Ishikawa (cell line): Measurements from ENCODE around the gene DERA.
A peak's percentile ranks its signal among the peaks of the same experiment; 100 is the strongest.

ENCODE experiments used
- CEBPB ChIP-seq: IDR thresholded peaks from 2 replicates; pipeline ENCODE4 v1.6.1; 2012
- CREB1 ChIP-seq: IDR thresholded peaks from 2 replicates; pipeline ENCODE4 v1.6.1; 2012; ENCODE audit warnings: low read depth
- EGR1 ChIP-seq: IDR thresholded peaks from 2 replicates; pipeline ENCODE4 v1.6.1; 2012
- EP300 ChIP-seq: IDR thresholded peaks from 2 replicates; pipeline ENCODE4 v1.6.1; 2012; ENCODE audit warnings: borderline replicate concordance
- FOXM1 ChIP-seq: IDR thresholded peaks from 2 replicates; pipeline ENCODE4 v1.6.1; 2012; ENCODE audit warnings: low read depth, borderline replicate concordance
- MAX ChIP-seq: IDR thresholded peaks from 2 replicates; pipeline ENCODE4 v1.6.1; 2012
- NFIC ChIP-seq: IDR thresholded peaks from 2 replicates; pipeline ENCODE4 v1.6.1; 2012
- RAD21 ChIP-seq: IDR thresholded peaks from 2 replicates; pipeline ENCODE4 v1.6.1; 2012; ENCODE audit warnings: low read depth
- TAF1 ChIP-seq: IDR thresholded peaks from 2 replicates; pipeline ENCODE4 v1.6.1; 2012; ENCODE audit warnings: low read depth, mild to moderate bottlenecking
- TCF12 ChIP-seq: IDR thresholded peaks from 2 replicates; pipeline ENCODE4 v1.6.1; 2012; ENCODE audit warnings: low read depth
- TEAD4 ChIP-seq: IDR thresholded peaks from 2 replicates; pipeline ENCODE4 v1.6.1; 2012
- YY1 ChIP-seq: IDR thresholded peaks from 2 replicates; pipeline ENCODE4 v1.6.1; 2012; ENCODE audit warnings: low read depth
- ZBTB7A ChIP-seq: IDR thresholded peaks from 2 replicates; pipeline ENCODE4 v1.6.1; 2012; ENCODE audit warnings: low read depth
- TF ChIP-seq, protein P1 (sequence below): IDR thresholded peaks from 2 replicates; pipeline ENCODE4 v1.6.1; 2012
- TF ChIP-seq, protein P2 (sequence below): IDR thresholded peaks from 2 replicates; pipeline ENCODE4 v1.6.1; 2012; ENCODE audit warnings: low read depth, mild to moderate bottlenecking

DERA gene

GRCh38 chr12:15924956-15925355 lies 13.8 kb downstream of the DERA start:
- no peak for TF ChIP-seq CREB1
- TF ChIP-seq TEAD4: no peak
- no peak for TF ChIP-seq EGR1
- TF ChIP-seq TAF1: no peak
- no peak for TF ChIP-seq EP300
- TF ChIP-seq YY1: no peak
- TF ChIP-seq, protein P1, sequence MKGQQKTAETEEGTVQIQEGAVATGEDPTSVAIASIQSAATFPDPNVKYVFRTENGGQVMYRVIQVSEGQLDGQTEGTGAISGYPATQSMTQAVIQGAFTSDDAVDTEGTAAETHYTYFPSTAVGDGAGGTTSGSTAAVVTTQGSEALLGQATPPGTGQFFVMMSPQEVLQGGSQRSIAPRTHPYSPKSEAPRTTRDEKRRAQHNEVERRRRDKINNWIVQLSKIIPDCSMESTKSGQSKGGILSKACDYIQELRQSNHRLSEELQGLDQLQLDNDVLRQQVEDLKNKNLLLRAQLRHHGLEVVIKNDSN: no peak
- TF ChIP-seq TCF12: no peak
- no peak for TF ChIP-seq FOXM1
- TF ChIP-seq, protein P2, sequence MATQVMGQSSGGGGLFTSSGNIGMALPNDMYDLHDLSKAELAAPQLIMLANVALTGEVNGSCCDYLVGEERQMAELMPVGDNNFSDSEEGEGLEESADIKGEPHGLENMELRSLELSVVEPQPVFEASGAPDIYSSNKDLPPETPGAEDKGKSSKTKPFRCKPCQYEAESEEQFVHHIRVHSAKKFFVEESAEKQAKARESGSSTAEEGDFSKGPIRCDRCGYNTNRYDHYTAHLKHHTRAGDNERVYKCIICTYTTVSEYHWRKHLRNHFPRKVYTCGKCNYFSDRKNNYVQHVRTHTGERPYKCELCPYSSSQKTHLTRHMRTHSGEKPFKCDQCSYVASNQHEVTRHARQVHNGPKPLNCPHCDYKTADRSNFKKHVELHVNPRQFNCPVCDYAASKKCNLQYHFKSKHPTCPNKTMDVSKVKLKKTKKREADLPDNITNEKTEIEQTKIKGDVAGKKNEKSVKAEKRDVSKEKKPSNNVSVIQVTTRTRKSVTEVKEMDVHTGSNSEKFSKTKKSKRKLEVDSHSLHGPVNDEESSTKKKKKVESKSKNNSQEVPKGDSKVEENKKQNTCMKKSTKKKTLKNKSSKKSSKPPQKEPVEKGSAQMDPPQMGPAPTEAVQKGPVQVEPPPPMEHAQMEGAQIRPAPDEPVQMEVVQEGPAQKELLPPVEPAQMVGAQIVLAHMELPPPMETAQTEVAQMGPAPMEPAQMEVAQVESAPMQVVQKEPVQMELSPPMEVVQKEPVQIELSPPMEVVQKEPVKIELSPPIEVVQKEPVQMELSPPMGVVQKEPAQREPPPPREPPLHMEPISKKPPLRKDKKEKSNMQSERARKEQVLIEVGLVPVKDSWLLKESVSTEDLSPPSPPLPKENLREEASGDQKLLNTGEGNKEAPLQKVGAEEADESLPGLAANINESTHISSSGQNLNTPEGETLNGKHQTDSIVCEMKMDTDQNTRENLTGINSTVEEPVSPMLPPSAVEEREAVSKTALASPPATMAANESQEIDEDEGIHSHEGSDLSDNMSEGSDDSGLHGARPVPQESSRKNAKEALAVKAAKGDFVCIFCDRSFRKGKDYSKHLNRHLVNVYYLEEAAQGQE: no peak
- no peak for TF ChIP-seq CEBPB
- TF ChIP-seq NFIC: no peak
- no peak for TF ChIP-seq MAX
- TF ChIP-seq RAD21: no peak
- no peak for TF ChIP-seq ZBTB7A

GRCh38 chr12:15928346-15928745 lies 17.2 kb downstream of the DERA start:
- 0 out of 2 replicates have a peak, but pooled peaks have one; percentile 5 for TF ChIP-seq TEAD4
- TF ChIP-seq, protein P1: no peak
- no peak for TF ChIP-seq CREB1
- TF ChIP-seq TAF1: no peak
- TF ChIP-seq EP300: no peak

DNA sequence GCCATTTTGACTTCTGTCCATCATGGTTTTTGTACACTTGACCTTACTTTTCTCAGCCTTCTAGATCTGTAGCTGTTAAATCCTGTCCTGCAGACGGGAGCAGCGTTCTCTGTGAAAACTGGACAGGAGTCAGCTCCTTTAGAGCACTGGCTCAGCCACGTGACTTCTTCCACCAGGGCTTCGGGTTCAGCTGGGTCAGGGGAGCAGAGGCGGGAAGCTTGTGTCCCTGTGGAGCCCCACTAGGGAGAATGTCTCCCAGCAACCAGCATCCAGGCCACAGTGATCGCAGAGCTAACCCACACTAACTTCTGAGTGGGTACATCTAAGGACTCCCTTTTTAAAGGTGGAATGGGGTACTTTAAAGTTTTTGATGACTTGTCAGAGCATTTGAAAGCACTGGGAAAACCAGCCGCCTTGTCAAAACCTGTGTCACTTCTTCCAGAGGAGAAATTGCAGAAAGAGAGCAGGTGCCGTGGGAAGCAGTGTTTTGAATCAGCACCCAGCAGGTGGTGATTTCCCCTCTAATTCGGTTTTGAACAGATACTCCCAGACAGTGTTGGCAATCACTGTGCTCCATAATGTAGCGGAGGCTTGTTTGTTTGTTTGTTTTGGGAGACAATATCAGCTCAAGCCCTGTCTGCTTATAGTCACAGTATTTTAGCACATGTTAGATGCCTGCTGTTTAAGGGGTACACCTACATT lies 17.9 kb downstream of the DERA start:
- TF ChIP-seq ZBTB7A (no peak), EP300 (no peak), RAD21 (no peak), TEAD4 (no peak), CREB1 (no peak), TAF1 (no peak), MAX (no peak), YY1 (no peak), TCF12 (no peak), FOXM1 (no peak), NFIC (no peak), CEBPB (no peak), EGR1 (no peak)
- TF ChIP-seq, protein P1: no peak
- TF ChIP-seq, protein P2: no peak

DNA sequence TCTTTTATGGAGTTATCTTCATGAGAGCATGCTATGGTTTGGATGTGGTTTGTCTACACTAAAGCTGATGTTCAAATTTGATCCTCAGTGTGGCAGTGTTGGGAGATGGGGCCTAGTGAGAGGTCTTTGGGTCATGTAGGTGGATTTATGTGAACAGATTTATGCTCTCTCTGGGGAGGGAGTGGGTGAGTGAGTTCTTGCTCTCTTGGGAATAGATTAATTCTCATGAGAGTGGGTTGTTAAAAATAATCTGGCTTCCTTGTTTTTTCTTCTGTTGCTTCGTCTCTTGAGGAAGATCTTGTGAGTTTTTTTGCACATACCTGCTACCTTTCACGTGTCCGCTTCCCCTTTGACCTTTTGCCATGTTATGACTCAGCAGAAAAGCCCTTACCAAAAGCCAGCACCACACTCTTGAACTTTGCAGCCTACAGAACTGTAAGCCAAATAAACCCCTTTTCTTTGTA lies 20.5 kb downstream of the DERA start:
- TF ChIP-seq RAD21: 0 out of 2 replicates have a peak, but pooled peaks have one; percentile 12
- TF ChIP-seq TEAD4: no peak
- no peak for TF ChIP-seq TAF1
- TF ChIP-seq CREB1: no peak

DNA sequence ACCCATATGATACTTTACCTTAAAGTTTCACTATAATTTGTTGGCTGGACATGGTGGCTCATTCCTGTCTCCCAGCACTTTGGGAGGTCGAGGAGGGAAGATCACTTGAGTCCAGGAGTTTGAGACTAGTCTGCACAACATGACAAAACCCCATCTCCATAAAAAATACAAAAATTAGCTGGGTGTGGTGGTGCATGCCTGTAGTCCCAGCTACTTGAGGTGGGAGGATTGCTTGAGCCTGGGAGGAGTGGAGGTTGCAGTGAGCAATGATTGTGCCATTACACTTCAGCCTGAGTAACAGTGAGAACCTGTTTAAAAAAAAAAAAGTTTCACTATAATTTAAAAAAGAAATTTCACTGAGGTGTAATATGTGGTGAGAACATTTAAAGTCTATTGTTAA lies 21.2 kb downstream of the DERA start:
- TF ChIP-seq EGR1: no peak
- TF ChIP-seq, protein P1: no peak
- TF ChIP-seq MAX: no peak
- TF ChIP-seq ZBTB7A: no peak
- TF ChIP-seq EP300: no peak
- no peak for TF ChIP-seq TAF1
- no peak for TF ChIP-seq TCF12
- no peak for TF ChIP-seq RAD21
- no peak for TF ChIP-seq CREB1
- TF ChIP-seq NFIC: no peak
- TF ChIP-seq, protein P2: no peak
- no peak for TF ChIP-seq TEAD4
- no peak for TF ChIP-seq CEBPB
- TF ChIP-seq FOXM1: no peak
- TF ChIP-seq YY1: no peak
